NB4 (cell line): Measurements from ENCODE around the gene PTGFRN.

Source experiments
- DNase-seq: peaks from one replicate; pipeline ENCODE4 v3.0.0; 2010; ENCODE audit warnings: low read depth
- H3K4me3 ChIP-seq: one replicate; pipeline ENCODE4 v1.5.1; 2011; ENCODE audit warnings: mild to moderate bottlenecking, low read depth, low read length, moderate library complexity
- POLR2A ChIP-seq: IDR thresholded peaks from 2 replicates; pipeline ENCODE4 v1.6.1; 2011; ENCODE audit warnings: mild to moderate bottlenecking; ENCODE audit not compliant: insufficient read length; ENCODE audit errors: extremely low read depth

PTGFRN gene

GRCh38 chr1:117038236-117038635 lies 128.5 kb downstream of the PTGFRN start:
- DNase-seq, result no peak
- H3K4me3 ChIP-seq, result no peak overlapping the region
- no peak for TF ChIP-seq POLR2A
